ENCODE data around the gene SLC35G6.

Gene SLC35G6

GRCh38 chr17:7493941-7494340 is 12.7 kb downstream of the SLC35G6 start:
- no peak overlapping the region for H3K4me3 ChIP-seq (ENCODE audit: low read depth, low read length)
- no peak for DNase-seq (ENCODE audit: low read depth)
- no peak for TF ChIP-seq CTCF (conservative IDR thresholded peaks at IDR 0.05; ENCODE audit: low read depth, low read length)

GRCh38 chr17:7495906-7496434 is 14.7 kb downstream of the SLC35G6 start:
- no peak overlapping the region for H3K4me3 ChIP-seq (ENCODE audit: low read depth, low read length)
- TF ChIP-seq CTCF (conservative IDR thresholded peaks at IDR 0.05; ENCODE audit: low read depth, low read length), result no peak
- no peak for DNase-seq (ENCODE audit: low read depth)

- TF ChIP-seq CTCF (conservative IDR thresholded peaks at IDR 0.05; ENCODE audit: low read depth, low read length), result no peak
- no peak for DNase-seq (ENCODE audit: low read depth)
- no peak overlapping the region for H3K4me3 ChIP-seq (ENCODE audit: low read depth, low read length)
Observed at GRCh38 chr17:7496470-7497183, 15.4 kb downstream of the SLC35G6 start.

GRCh38 chr17:7497228-7497627 is 16.0 kb downstream of the SLC35G6 start:
- H3K4me3 ChIP-seq (ENCODE audit: low read depth, low read length), result no peak overlapping the region
- DNase-seq (ENCODE audit: low read depth), result no peak
- no peak for TF ChIP-seq CTCF (conservative IDR thresholded peaks at IDR 0.05; ENCODE audit: low read depth, low read length)

GRCh38 chr17:7497636-7498035 is 16.4 kb downstream of the SLC35G6 start:
- no peak for TF ChIP-seq CTCF (conservative IDR thresholded peaks at IDR 0.05; ENCODE audit: low read depth, low read length)
- H3K4me3 ChIP-seq (ENCODE audit: low read depth, low read length), result no peak overlapping the region
- no peak for DNase-seq (ENCODE audit: low read depth)

- H3K4me3 ChIP-seq (ENCODE audit: low read depth, low read length), result no peak overlapping the region
- TF ChIP-seq CTCF (conservative IDR thresholded peaks at IDR 0.05; ENCODE audit: low read depth, low read length), result no peak
- DNase-seq (ENCODE audit: low read depth), result no peak
Observed at GRCh38 chr17:7499161-7499560, 17.9 kb downstream of the SLC35G6 start.

GRCh38 chr17:7501729-7502128 is 20.5 kb downstream of the SLC35G6 start:
- DNase-seq (ENCODE audit: low read depth), result no peak
- no peak overlapping the region for H3K4me3 ChIP-seq (ENCODE audit: low read depth, low read length)
- TF ChIP-seq CTCF (conservative IDR thresholded peaks at IDR 0.05; ENCODE audit: low read depth, low read length), result no peak

Data from choroid plexus epithelial cell (primary cell).